Thyroid gland (tissue), 4 donors: ENCODE data around the gene SURF4. TPM values are rescaled to one million over a fixed set of nuclear protein-coding genes. Genes with fewer than 3 reads are reported as not detected.

ENCODE experiments used
- DNase-seq, 2 donors: peaks; one replicate each; pipeline ENCODE4 v3.0.0-alpha.2; 2019
- H3K27ac ChIP-seq, 3 donors: fragments of 200-600 bp; sonication (generic); 1 replicate in 2 of 3; 2 replicates in 1 of 3; pipeline ENCODE4 v1.5.1; 2016 to 2019; ENCODE audit warnings: mild to moderate bottlenecking in 1 of 3, moderate library complexity in 1 of 3
- H3K27me3 ChIP-seq: fragments of 200-600 bp; sonication (generic); one replicate; pipeline ENCODE4 v1.5.1; 2019
- H3K36me3 ChIP-seq, 2 donors: fragments of 200-600 bp; sonication (generic); one replicate each; pipeline ENCODE4 v1.5.1; 2016 to 2019
- H3K4me1 ChIP-seq, 2 donors: fragments of 200-600 bp; sonication (generic); one replicate each; pipeline ENCODE4 v1.5.1; 2017 to 2019
- H3K4me3 ChIP-seq, 3 donors: fragments of 200-600 bp; sonication (generic); replicated peaks in 1 of 3; 1 replicate in 2 of 3; 2 replicates in 1 of 3; pipeline ENCODE4 v1.5.1; 2016; ENCODE audit warnings: mild to moderate bottlenecking in 1 of 3
- H3K9me3 ChIP-seq: fragments of 200-600 bp; sonication (generic); one replicate; pipeline ENCODE4 v1.5.1; 2017
- POLR2A ChIP-seq, 2 donors: fragments of 450-650 bp; IDR thresholded peaks; one replicate each; pipeline ENCODE4 v1.6.1; 2017; ENCODE audit warnings: antibody characterized with exemption in 2 of 2, mild to moderate bottlenecking in 2 of 2, moderate library complexity in 1 of 2
- WGBS, 2 donors: methylation state at CpG; one replicate each; pipeline ENCODE4 v1.1.5; 2017; 5-methylcytosine and 5-hydroxymethylcytosine counted together
- intact Hi-C: fragments of 100-400 bp; cut with DNase I; formaldehyde crosslinking; loops from one replicate; pipeline ENCODE4 v1.15.1; 2023
- total RNA-seq, 4 donors: library from RNA; depleted of rRNA; stranded (reverse); fragments of >200 nt; gene quantifications; one replicate each; pipeline ENCODE4 v1.2.3, GENCODE V29; 2016
- TF ChIP-seq, protein P1 (sequence below), 6 experiments: fragments of 200-600 bp in 3 of 6; fragments of 450-650 bp in 3 of 6; sonication (generic) in 3 of 6; IDR thresholded peaks; one replicate each; pipeline ENCODE4 v1.5.1; 2016 to 2019; ENCODE audit warnings: antibody characterized with exemption in 6 of 6, mild to moderate bottlenecking in 2 of 6, inconsistent platforms in 1 of 6, moderate library complexity in 1 of 6

The SURF4 gene
- total RNA-seq, 4 donors from 2014 or later, result 165 to 253 (median 226) TPM

DNA sequence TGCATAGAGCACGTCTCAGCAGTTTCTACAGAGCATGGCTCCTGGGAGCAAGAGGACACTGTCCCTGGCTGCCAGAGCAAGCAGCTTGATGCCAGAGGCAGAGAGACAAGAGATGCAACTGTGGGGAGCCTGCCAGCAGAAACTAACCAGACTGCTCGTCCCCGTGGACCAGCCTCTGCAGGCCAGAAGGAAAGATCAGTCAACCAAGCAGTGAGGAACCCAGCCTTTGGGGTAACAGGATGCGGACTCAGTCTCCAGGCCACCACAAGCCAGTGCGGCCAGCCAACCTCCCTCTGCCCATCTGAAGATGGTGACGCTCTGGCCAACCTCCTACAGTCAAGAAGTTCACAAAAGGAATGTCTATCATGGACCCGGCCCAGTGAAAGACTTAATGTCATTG is 3.7 kb downstream of the SURF4 start:
- no peaks in the 10 kb centered on the region for H3K27me3 ChIP-seq
- no peak overlapping the region for H3K27ac ChIP-seq
- no peaks in the 10 kb centered on the region for H3K9me3 ChIP-seq
- intact Hi-C loops, result no loop called here
- peaks cover 37 to 70% of the 10 kb centered on the region in 2 donors for H3K4me1 ChIP-seq
- 61 to 63% methylated on average over 7 of the region's 7 CpGs for WGBS, 2 donors
- H3K4me3 ChIP-seq, result no peak overlapping the region
- no peak for DNase-seq
- peaks cover 1 to 7% of the 10 kb centered on the region in 2 donors for H3K36me3 ChIP-seq
- TF ChIP-seq POLR2A (IDR thresholded peaks at IDR 0.05), result no peak
- TF ChIP-seq, protein P1, sequence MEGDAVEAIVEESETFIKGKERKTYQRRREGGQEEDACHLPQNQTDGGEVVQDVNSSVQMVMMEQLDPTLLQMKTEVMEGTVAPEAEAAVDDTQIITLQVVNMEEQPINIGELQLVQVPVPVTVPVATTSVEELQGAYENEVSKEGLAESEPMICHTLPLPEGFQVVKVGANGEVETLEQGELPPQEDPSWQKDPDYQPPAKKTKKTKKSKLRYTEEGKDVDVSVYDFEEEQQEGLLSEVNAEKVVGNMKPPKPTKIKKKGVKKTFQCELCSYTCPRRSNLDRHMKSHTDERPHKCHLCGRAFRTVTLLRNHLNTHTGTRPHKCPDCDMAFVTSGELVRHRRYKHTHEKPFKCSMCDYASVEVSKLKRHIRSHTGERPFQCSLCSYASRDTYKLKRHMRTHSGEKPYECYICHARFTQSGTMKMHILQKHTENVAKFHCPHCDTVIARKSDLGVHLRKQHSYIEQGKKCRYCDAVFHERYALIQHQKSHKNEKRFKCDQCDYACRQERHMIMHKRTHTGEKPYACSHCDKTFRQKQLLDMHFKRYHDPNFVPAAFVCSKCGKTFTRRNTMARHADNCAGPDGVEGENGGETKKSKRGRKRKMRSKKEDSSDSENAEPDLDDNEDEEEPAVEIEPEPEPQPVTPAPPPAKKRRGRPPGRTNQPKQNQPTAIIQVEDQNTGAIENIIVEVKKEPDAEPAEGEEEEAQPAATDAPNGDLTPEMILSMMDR (IDR thresholded peaks at IDR 0.05), result no peak

DNA sequence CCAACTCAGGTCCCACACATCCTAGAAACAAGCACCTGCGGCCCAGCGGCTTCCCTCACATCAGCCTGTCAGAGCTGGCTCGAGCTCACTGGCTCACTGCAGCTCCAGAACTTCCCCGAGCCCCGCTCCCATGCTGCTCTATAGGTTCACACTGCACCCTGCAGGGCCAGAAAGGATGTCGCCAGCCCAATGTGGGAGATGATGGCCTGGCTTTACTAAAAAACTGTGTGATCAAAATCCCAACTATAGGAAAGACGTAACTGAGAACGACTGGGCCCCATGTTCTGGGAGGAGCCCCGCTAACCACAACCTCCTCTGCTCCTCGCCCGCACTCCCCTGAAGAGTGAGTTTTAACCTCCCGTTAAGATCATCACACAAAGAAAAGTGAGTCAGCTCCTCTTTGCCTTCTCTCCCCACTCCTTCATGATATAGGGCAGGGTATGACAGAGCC is 4.6 kb downstream of the SURF4 start:
- Histone ChIP-seq H3K27ac (no peak overlapping the region), H3K4me3 (no peak overlapping the region), H3K27me3 (no peaks in the 10 kb centered on the region), H3K36me3 (peaks cover 10 to 16% of the 10 kb centered on the region in 2 donors), H3K9me3 (no peaks in the 10 kb centered on the region), H3K4me1 (peaks cover 33 to 65% of the 10 kb centered on the region in 2 donors)
- intact Hi-C loops, result no loop called here
- DNase-seq, result no peak
- TF ChIP-seq, protein P1 (IDR thresholded peaks at IDR 0.05), result no peak
- no peak for TF ChIP-seq POLR2A (IDR thresholded peaks at IDR 0.05)
- 69 to 78% methylated on average over 12 of the region's 12 CpGs for WGBS, 2 donors

DNA sequence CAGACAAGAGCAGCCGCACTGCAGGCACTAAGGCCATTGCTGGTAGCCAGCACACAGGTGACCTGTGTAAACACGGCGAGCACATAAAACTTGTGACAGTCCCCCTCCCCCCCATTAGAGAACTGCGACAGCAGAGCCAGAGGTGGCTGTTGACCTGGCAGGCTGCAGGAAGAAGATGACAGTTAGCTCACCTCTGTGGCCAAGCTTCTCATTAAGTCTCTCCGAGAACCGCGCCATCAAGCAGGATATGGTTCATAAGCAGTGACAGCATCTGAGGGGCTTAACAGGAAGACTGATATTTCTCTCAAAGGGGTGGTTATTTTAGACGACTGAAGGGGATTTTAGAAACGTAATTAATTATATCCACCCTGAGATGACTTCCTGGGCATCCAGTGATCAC is 5.2 kb downstream of the SURF4 start:
- no peak overlapping the region for H3K4me3 ChIP-seq
- no peak overlapping the region for H3K27ac ChIP-seq
- 72 to 74% methylated on average over 6 to 7 of the region's 9 CpGs for WGBS, 2 donors
- no peak for DNase-seq
- no peaks in the 10 kb centered on the region for H3K9me3 ChIP-seq
- peaks cover 16 to 21% of the 10 kb centered on the region in 2 donors for H3K36me3 ChIP-seq
- TF ChIP-seq, protein P1 (IDR thresholded peaks at IDR 0.05), result no peak
- no peak for TF ChIP-seq POLR2A (IDR thresholded peaks at IDR 0.05)
- H3K4me1 ChIP-seq, result peaks cover 33 to 65% of the 10 kb centered on the region in 2 donors
- intact Hi-C loops, result no loop called here
- H3K27me3 ChIP-seq, result no peaks in the 10 kb centered on the region

DNA sequence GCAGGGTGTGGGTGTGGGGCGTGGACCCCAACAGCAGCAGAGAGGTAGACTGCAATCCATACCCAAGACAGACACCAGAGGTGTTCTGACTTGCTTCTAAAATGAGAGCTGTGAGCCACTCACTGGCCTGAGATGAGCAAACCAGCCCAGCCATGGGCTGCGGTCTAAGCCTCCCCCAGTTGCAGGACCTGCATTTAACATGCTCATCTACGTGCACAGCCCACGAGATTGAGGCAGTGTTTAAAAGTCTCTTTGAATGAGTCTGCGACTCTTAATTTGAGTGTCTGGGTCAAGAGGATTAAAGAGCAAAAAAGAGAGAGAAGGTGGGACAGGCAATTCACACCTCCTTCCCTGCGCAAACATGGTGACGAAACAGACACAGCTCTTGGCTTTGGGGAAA is 5.9 kb downstream of the SURF4 start:
- peaks cover 23 to 29% of the 10 kb centered on the region in 2 donors for H3K36me3 ChIP-seq
- peaks cover 33 to 65% of the 10 kb centered on the region in 2 donors for H3K4me1 ChIP-seq
- no peak overlapping the region for H3K27ac ChIP-seq
- H3K4me3 ChIP-seq, result no peak overlapping the region
- TF ChIP-seq, protein P1 (IDR thresholded peaks at IDR 0.05), result no peak
- TF ChIP-seq POLR2A (IDR thresholded peaks at IDR 0.05), result no peak
- H3K27me3 ChIP-seq, result no peaks in the 10 kb centered on the region
- no peak for DNase-seq
- H3K9me3 ChIP-seq, result no peaks in the 10 kb centered on the region
- intact Hi-C loops, result no loop called here
- WGBS, 2 donors, result 83% methylated on average over 7 of the region's 7 CpGs

DNA sequence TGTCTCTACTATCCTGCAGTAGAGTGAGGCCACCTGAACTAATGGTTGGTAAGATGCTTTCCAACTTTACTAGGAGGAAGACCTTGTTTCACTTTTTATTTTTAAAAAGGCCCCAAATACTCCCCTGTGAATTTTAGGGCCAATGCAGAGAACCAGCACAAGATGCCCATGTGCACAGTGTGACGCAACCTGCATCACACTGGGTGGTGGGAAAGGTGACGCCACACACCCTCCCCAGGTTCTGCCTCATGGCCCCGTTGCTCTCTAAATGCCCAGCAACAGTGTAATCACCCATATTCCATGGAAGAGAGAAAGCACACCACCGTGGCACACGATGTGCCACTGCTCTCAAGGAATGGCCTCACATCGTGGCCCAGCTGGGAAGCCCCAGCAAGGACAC is 6.4 kb downstream of the SURF4 start:
- Histone ChIP-seq H3K27me3 (no peaks in the 10 kb centered on the region), H3K9me3 (no peaks in the 10 kb centered on the region), H3K4me1 (peaks cover 29 to 62% of the 10 kb centered on the region in 2 donors), H3K27ac (no peak overlapping the region), H3K4me3 (no peak overlapping the region), H3K36me3 (peaks cover 26 to 34% of the 10 kb centered on the region in 2 donors)
- DNase-seq, result no peak
- TF ChIP-seq, protein P1 (IDR thresholded peaks at IDR 0.05), result no peak
- no peak for TF ChIP-seq POLR2A (IDR thresholded peaks at IDR 0.05)
- 83 to 86% methylated on average over 6 of the region's 6 CpGs for WGBS, 2 donors
- intact Hi-C loops, result no loop called here
